Dendritic cell treated with granulocyte-macrophage colony-stimulating factor and Interleukin-4, amounts not matched to agents 40 ng/mL and 50 ng/mL, for 4 days (primary cell): Measurements from ENCODE around the gene DGKB.

Experiments used
- H3K27ac Mint-ChIP-seq: one replicate; pipeline ENCODE4 v1.8.0; 2022; ENCODE audit warnings: mild to moderate bottlenecking, mixed read lengths
- H3K27me3 Mint-ChIP-seq: one replicate; pipeline ENCODE4 v1.8.0; 2022; ENCODE audit warnings: mild to moderate bottlenecking, mixed read lengths
- H3K36me3 Mint-ChIP-seq: one replicate; pipeline ENCODE4 v1.8.0; 2022; ENCODE audit warnings: low read depth, mixed read lengths
- H3K4me1 Mint-ChIP-seq: one replicate; pipeline ENCODE4 v1.8.0; 2022; ENCODE audit warnings: low read depth, mixed read lengths
- H3K4me3 Mint-ChIP-seq: one replicate; pipeline ENCODE4 v1.8.0; 2022; ENCODE audit warnings: mild to moderate bottlenecking, moderate library complexity, mixed read lengths
- H3K9me3 Mint-ChIP-seq: one replicate; pipeline ENCODE4 v1.8.0; 2022; ENCODE audit warnings: mixed read lengths
- intact Hi-C: fragments of 100-400 bp; cut with micrococcal nuclease; formaldehyde crosslinking; loops from one replicate; pipeline ENCODE4 v1.15.0; 2022

Gene DGKB

GRCh38 chr7:14332155-14332554 is 570.4 kb downstream of the DGKB start:
- intact Hi-C loops = no loop called here
- no peak overlapping the region for H3K27ac Mint-ChIP-seq

GRCh38 chr7:14324767-14325166 is 577.8 kb downstream of the DGKB start:
- Mint-ChIP-seq H3K27me3 (no peaks in the 10 kb centered on the region), H3K4me1 (no peaks in the 10 kb centered on the region), H3K9me3 (peaks cover 25% of the 10 kb centered on the region), H3K27ac (no peak overlapping the region), H3K36me3 (no peaks in the 10 kb centered on the region), H3K4me3 (no peak overlapping the region)
- intact Hi-C loops = no loop called here

More at GRCh38 chr7:14332155-14332554, 570.4 kb downstream of the DGKB start:
- Mint-ChIP-seq H3K4me3 (no peak overlapping the region), H3K4me1 (no peaks in the 10 kb centered on the region), H3K27me3 (no peaks in the 10 kb centered on the region), H3K9me3 (peaks cover 8% of the 10 kb centered on the region), H3K36me3 (no peaks in the 10 kb centered on the region)

- H3K4me1 Mint-ChIP-seq = no peaks in the 10 kb centered on the region
- no peaks in the 10 kb centered on the region for H3K36me3 Mint-ChIP-seq
- H3K4me3 Mint-ChIP-seq = no peak overlapping the region
- H3K27ac Mint-ChIP-seq = no peak overlapping the region
- H3K27me3 Mint-ChIP-seq = no peaks in the 10 kb centered on the region
- intact Hi-C loops = no loop called here
- H3K9me3 Mint-ChIP-seq = peaks cover 29% of the 10 kb centered on the region
These were observed 579.8 kb downstream of the DGKB start for GRCh38 chr7:14322724-14323123.

- no peaks in the 10 kb centered on the region for H3K27me3 Mint-ChIP-seq
- no peak overlapping the region for H3K27ac Mint-ChIP-seq
- no peak overlapping the region for H3K4me3 Mint-ChIP-seq
- no peaks in the 10 kb centered on the region for H3K4me1 Mint-ChIP-seq
- H3K36me3 Mint-ChIP-seq = no peaks in the 10 kb centered on the region
- intact Hi-C loops = no loop called here
- peaks cover 29% of the 10 kb centered on the region for H3K9me3 Mint-ChIP-seq
These were observed 580.6 kb downstream of the DGKB start for GRCh38 chr7:14321947-14322346.

GRCh38 chr7:14309432-14309831 is 593.1 kb downstream of the DGKB start:
- H3K27me3 Mint-ChIP-seq = no peaks in the 10 kb centered on the region
- H3K4me3 Mint-ChIP-seq = no peak overlapping the region
- no peaks in the 10 kb centered on the region for H3K36me3 Mint-ChIP-seq
- H3K27ac Mint-ChIP-seq = no peak overlapping the region
- peaks cover 11% of the 10 kb centered on the region for H3K9me3 Mint-ChIP-seq
- intact Hi-C loops = no loop called here
- H3K4me1 Mint-ChIP-seq = no peaks in the 10 kb centered on the region

- no peaks in the 10 kb centered on the region for H3K27me3 Mint-ChIP-seq
These were observed 597.2 kb downstream of the DGKB start for GRCh38 chr7:14305233-14305866.

GRCh38 chr7:14303536-14303935 is 599.0 kb downstream of the DGKB start:
- Mint-ChIP-seq H3K9me3 (peaks cover 10% of the 10 kb centered on the region), H3K27me3 (no peaks in the 10 kb centered on the region), H3K27ac (no peak overlapping the region), H3K4me1 (no peaks in the 10 kb centered on the region), H3K4me3 (no peak overlapping the region), H3K36me3 (no peaks in the 10 kb centered on the region)
- intact Hi-C loops = no loop called here

More at GRCh38 chr7:14305233-14305866, 597.2 kb downstream of the DGKB start:
- Mint-ChIP-seq H3K4me3 (no peak overlapping the region), H3K9me3 (peaks cover 17% of the 10 kb centered on the region), H3K36me3 (no peaks in the 10 kb centered on the region), H3K4me1 (no peaks in the 10 kb centered on the region), H3K27ac (no peak overlapping the region)
- intact Hi-C loops = no loop called here

- H3K4me3 Mint-ChIP-seq = no peak overlapping the region
- no peaks in the 10 kb centered on the region for H3K4me1 Mint-ChIP-seq
- no peak overlapping the region for H3K27ac Mint-ChIP-seq
- intact Hi-C loops = no loop called here
- no peaks in the 10 kb centered on the region for H3K36me3 Mint-ChIP-seq
- H3K9me3 Mint-ChIP-seq = peaks cover 37% of the 10 kb centered on the region
- no peaks in the 10 kb centered on the region for H3K27me3 Mint-ChIP-seq
These were observed 607.9 kb downstream of the DGKB start for GRCh38 chr7:14294637-14295036.

- Mint-ChIP-seq H3K4me1 (no peaks in the 10 kb centered on the region), H3K27ac (no peak overlapping the region), H3K9me3 (peaks cover 33% of the 10 kb centered on the region), H3K4me3 (no peak overlapping the region), H3K27me3 (no peaks in the 10 kb centered on the region), H3K36me3 (no peaks in the 10 kb centered on the region)
- intact Hi-C loops = no loop called here
These were observed 609.1 kb downstream of the DGKB start for GRCh38 chr7:14293434-14293833.

GRCh38 chr7:14292737-14293136 is 609.8 kb downstream of the DGKB start:
- intact Hi-C loops = no loop called here
- Mint-ChIP-seq H3K4me3 (no peak overlapping the region), H3K9me3 (peaks cover 26% of the 10 kb centered on the region), H3K36me3 (no peaks in the 10 kb centered on the region), H3K4me1 (no peaks in the 10 kb centered on the region), H3K27ac (no peak overlapping the region), H3K27me3 (no peaks in the 10 kb centered on the region)

- Mint-ChIP-seq H3K4me1 (no peaks in the 10 kb centered on the region), H3K27me3 (no peaks in the 10 kb centered on the region), H3K9me3 (peaks cover 8% of the 10 kb centered on the region), H3K27ac (no peak overlapping the region), H3K36me3 (no peaks in the 10 kb centered on the region), H3K4me3 (no peak overlapping the region)
- intact Hi-C loops = no loop called here
These were observed 612.6 kb downstream of the DGKB start for GRCh38 chr7:14289957-14290356.

- intact Hi-C loops = no loop called here
- H3K4me3 Mint-ChIP-seq = no peak overlapping the region
- no peaks in the 10 kb centered on the region for H3K36me3 Mint-ChIP-seq
- no peaks in the 10 kb centered on the region for H3K27me3 Mint-ChIP-seq
- H3K4me1 Mint-ChIP-seq = no peaks in the 10 kb centered on the region
- peaks cover 4% of the 10 kb centered on the region for H3K9me3 Mint-ChIP-seq
- no peak overlapping the region for H3K27ac Mint-ChIP-seq
These were observed 613.9 kb downstream of the DGKB start for GRCh38 chr7:14288701-14289100.

- no peaks in the 10 kb centered on the region for H3K36me3 Mint-ChIP-seq
- no peaks in the 10 kb centered on the region for H3K9me3 Mint-ChIP-seq
- no peaks in the 10 kb centered on the region for H3K27me3 Mint-ChIP-seq
- no peak overlapping the region for H3K27ac Mint-ChIP-seq
- H3K4me1 Mint-ChIP-seq = no peaks in the 10 kb centered on the region
- H3K4me3 Mint-ChIP-seq = no peak overlapping the region
- intact Hi-C loops = no loop called here
These were observed 615.2 kb downstream of the DGKB start for GRCh38 chr7:14287398-14287797.

- Mint-ChIP-seq H3K36me3 (no peaks in the 10 kb centered on the region), H3K27ac (no peak overlapping the region), H3K9me3 (no peaks in the 10 kb centered on the region), H3K4me1 (no peaks in the 10 kb centered on the region), H3K4me3 (no peak overlapping the region), H3K27me3 (no peaks in the 10 kb centered on the region)
- intact Hi-C loops = no loop called here
These were observed 616.5 kb downstream of the DGKB start for GRCh38 chr7:14286036-14286435.
